Measurements from ENCODE around the gene CDH15. TPM values are rescaled to one million over a fixed set of nuclear protein-coding genes. Genes with fewer than 3 reads are reported as not detected.

Gene CDH15
- total RNA-seq, 5 donors from 2014 or later (not counting 1 experiment from before 2014, with no cell fraction given), result 0.19 TPM; not detected in 4

DNA sequence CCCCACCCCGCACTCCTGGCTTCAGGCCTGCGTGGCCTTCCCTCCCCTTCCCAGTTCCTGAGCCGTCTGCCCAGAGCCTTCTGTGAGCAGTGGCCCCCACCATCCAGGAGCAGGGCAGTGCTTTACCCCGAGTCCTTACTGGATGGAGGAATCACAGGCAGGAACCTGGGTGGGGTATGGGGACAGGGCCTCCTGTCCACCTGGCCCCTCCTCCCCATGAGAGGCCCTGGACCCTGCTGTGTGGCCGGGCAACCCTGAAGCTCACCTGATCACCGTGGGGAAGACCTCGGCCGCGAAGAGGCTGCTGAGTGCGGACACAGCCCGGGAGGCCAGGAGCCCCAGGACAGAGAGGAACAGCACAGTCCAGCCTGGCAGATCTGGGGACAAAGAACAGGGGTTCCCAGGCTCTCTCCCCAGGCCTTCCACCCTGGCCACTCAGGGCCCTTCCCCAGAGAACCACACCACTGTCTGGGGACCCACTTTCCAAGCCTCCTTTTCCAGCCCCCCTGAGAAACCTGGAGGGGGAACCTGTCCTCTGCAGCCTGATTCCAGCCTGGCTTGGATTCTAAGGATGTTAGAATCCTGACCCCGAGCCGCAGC, 25.6 kb downstream of the CDH15 start:
- Histone ChIP-seq H3K4me1 (ENCODE audit: control insufficient read depth in 1 of 2, extremely low read depth in 1 of 2, insufficient read depth in 2 of 2, low read length in 2 of 2) (peaks cover 7 to 23% of the 10 kb centered on the region in 2 experiments), H3K4me3 (ENCODE audit: control insufficient read depth in 1 of 2, extremely low read depth in 1 of 2, low read length in 1 of 2) (no peak overlapping the region), H3K27ac (ENCODE audit: low read length) (no peak overlapping the region), H3K27me3 (replicated peaks in 1 of 2; ENCODE audit: control insufficient read depth in 2 of 2, extremely low read depth in 1 of 2, insufficient read depth in 2 of 2, low read length in 1 of 2) (peaks cover 0 to 45% of the 10 kb centered on the region in 2 experiments), H3K36me3 (ENCODE audit: control insufficient read depth in 2 of 2, extremely low read depth in 1 of 2, insufficient read depth in 1 of 2, low read length in 1 of 2) (no peaks in the 10 kb centered on the region), H3K9me3 (no peaks in the 10 kb centered on the region)
- H3K27me3 Mint-ChIP-seq, result peaks cover 8 to 28% of the 10 kb centered on the region in 2 donors
- ChIA-PET CTCF (no interaction called here), POLR2A (no interaction called here)
- no peak overlapping the region for H3K27ac Mint-ChIP-seq
- no peaks in the 10 kb centered on the region for H3K36me3 Mint-ChIP-seq
- no peak for ATAC-seq (replicated peaks in 1 of 4)
- peaks cover 0 to 11% (median 8%) of the 10 kb centered on the region in 3 donors for H3K4me1 Mint-ChIP-seq
- no peaks in the 10 kb centered on the region for H3K9me3 Mint-ChIP-seq
- DNase-seq, result no peak
- H3K4me3 Mint-ChIP-seq, result no peak overlapping the region
- 89% methylated on average over 9 of the region's 13 CpGs for WGBS (ENCODE audit: insufficient coverage)

DNA sequence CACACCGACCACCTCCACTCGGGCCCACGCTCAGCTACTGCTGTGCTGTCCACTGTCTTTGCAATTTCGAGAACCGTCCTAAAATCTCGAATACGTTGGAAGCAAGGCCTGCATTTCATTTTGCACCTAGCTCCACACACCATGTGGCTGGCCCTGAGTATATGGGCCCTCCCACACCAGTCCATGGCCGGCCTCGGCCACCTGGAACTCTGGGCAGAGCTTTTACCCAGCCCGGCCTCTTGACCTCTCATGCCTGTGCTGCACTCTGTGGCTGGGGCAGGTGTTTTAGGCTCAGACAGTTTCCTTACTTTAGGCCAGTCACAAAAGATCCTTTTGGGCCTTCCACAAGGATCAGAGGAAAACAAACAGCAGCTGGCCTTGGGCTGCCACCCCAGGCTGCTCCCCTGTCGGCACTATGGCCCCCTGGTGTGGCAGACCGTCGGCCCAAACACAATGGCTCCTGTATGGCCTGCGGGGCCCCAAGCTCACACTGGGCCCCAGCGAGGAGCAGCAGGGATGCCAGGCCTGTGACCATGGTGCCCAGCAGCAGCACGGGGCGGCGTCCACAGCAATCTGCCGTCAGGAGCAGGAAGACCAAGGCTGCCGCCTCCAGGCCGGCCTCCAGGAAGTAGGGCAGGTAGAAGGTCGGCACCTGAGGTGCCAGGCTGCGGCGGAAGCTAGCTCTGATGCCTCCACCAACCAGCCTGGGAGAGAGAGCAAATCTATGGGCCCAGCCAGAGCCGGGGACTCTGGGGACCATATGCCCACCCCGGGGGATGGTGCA, 26.3 kb downstream of the CDH15 start:
- peaks cover 7 to 23% of the 10 kb centered on the region in 2 experiments for H3K4me1 ChIP-seq (ENCODE audit: control insufficient read depth in 1 of 2, extremely low read depth in 1 of 2, insufficient read depth in 2 of 2, low read length in 2 of 2)
- H3K27me3 ChIP-seq (replicated peaks in 1 of 2; ENCODE audit: control insufficient read depth in 2 of 2, extremely low read depth in 1 of 2, insufficient read depth in 2 of 2, low read length in 1 of 2), result peaks cover 4 to 52% of the 10 kb centered on the region in 2 experiments
- CTCF ChIA-PET, result no interaction called here
- no peaks in the 10 kb centered on the region for H3K9me3 ChIP-seq
- Mint-ChIP-seq H3K4me1 (peaks cover 0 to 17% (median 11%) of the 10 kb centered on the region in 3 donors), H3K9me3 (peaks cover 0 to 2% (median 0%) of the 10 kb centered on the region in 3 donors), H3K27me3 (peaks cover 11 to 32% of the 10 kb centered on the region in 2 donors), H3K27ac (no peak overlapping the region), H3K4me3 (no peak overlapping the region), H3K36me3 (no peaks in the 10 kb centered on the region)
- ATAC-seq (replicated peaks in 1 of 4) (no peak), DNase-seq (no peak)
- no peak overlapping the region for H3K4me3 ChIP-seq (ENCODE audit: control insufficient read depth in 1 of 2, extremely low read depth in 1 of 2, low read length in 1 of 2)
- POLR2A ChIA-PET, result no interaction called here
- H3K27ac ChIP-seq (ENCODE audit: low read length), result no peak overlapping the region
- WGBS (ENCODE audit: insufficient coverage), result 89% methylated on average over 26 of the region's 26 CpGs
- no peaks in the 10 kb centered on the region for H3K36me3 ChIP-seq (ENCODE audit: control insufficient read depth in 2 of 2, extremely low read depth in 1 of 2, insufficient read depth in 1 of 2, low read length in 1 of 2)

DNA sequence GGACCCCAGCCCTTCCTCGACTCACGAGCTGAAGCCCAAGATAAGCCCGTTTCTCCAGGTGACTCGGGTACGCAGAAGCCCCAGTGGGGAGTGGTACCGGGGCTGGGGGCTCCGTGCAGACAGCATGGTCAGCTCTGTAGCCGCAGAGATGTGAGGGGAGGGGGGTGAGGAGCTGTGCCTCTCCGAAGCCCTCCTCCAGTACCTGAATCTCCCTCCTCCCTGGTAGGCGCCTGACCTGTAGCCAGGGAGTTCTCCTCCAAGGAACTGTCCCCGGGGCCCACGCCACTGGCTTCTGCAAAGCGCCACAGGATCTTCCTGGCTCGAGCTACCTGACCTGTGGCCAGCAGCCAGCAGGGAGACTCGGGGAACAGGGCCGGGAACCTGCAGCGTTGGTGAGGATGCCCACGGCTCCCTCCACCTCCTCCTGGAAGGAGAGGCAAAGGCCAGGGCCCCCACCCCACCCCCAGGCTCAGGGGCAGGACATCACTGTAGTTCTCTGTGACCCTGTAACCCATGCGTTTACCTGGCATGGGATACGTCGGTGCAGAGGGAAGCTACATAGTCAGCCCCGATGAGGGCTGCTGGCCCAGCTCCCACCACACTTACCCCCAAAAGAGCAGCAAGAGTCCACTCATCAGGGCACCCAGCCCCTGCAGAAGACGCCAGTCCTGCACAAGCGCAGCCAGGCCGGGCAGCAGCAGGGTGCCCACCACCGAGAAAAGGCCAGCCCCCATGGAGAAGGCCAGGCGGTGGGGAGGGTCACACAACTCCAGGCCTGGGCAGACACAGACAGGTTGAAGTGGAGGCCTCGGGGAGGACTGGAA, 27.1 kb downstream of the CDH15 start:
- Histone ChIP-seq H3K4me1 (ENCODE audit: control insufficient read depth in 1 of 2, extremely low read depth in 1 of 2, insufficient read depth in 2 of 2, low read length in 2 of 2) (peaks cover 7 to 17% of the 10 kb centered on the region in 2 experiments), H3K4me3 (ENCODE audit: control insufficient read depth in 1 of 2, extremely low read depth in 1 of 2, low read length in 1 of 2) (no peak overlapping the region), H3K27ac (ENCODE audit: low read length) (no peak overlapping the region), H3K9me3 (no peaks in the 10 kb centered on the region), H3K27me3 (replicated peaks in 1 of 2; ENCODE audit: control insufficient read depth in 2 of 2, extremely low read depth in 1 of 2, insufficient read depth in 2 of 2, low read length in 1 of 2) (peaks cover 7 to 56% of the 10 kb centered on the region in 2 experiments), H3K36me3 (ENCODE audit: control insufficient read depth in 2 of 2, extremely low read depth in 1 of 2, insufficient read depth in 1 of 2, low read length in 1 of 2) (no peaks in the 10 kb centered on the region)
- ChIA-PET POLR2A (interaction anchor here in 1 of 2 donors (0.5 kb wide), 1 partner anchor 622 kb away, joined by 3 read pairs; no protein-coding TSS in a partner anchor), CTCF (no interaction called here)
- 86% methylated on average over 19 of the region's 28 CpGs for WGBS (ENCODE audit: insufficient coverage)
- peaks cover 0 to 21% (median 13%) of the 10 kb centered on the region in 3 donors for H3K4me1 Mint-ChIP-seq
- peaks cover 19 to 40% of the 10 kb centered on the region in 2 donors for H3K27me3 Mint-ChIP-seq
- H3K9me3 Mint-ChIP-seq, result peaks cover 0 to 4% (median 0%) of the 10 kb centered on the region in 3 donors
- no peak for DNase-seq
- H3K4me3 Mint-ChIP-seq, result no peak overlapping the region
- ATAC-seq (replicated peaks in 1 of 4), result no peak
- no peak overlapping the region for H3K27ac Mint-ChIP-seq
- H3K36me3 Mint-ChIP-seq, result no peaks in the 10 kb centered on the region

DNA sequence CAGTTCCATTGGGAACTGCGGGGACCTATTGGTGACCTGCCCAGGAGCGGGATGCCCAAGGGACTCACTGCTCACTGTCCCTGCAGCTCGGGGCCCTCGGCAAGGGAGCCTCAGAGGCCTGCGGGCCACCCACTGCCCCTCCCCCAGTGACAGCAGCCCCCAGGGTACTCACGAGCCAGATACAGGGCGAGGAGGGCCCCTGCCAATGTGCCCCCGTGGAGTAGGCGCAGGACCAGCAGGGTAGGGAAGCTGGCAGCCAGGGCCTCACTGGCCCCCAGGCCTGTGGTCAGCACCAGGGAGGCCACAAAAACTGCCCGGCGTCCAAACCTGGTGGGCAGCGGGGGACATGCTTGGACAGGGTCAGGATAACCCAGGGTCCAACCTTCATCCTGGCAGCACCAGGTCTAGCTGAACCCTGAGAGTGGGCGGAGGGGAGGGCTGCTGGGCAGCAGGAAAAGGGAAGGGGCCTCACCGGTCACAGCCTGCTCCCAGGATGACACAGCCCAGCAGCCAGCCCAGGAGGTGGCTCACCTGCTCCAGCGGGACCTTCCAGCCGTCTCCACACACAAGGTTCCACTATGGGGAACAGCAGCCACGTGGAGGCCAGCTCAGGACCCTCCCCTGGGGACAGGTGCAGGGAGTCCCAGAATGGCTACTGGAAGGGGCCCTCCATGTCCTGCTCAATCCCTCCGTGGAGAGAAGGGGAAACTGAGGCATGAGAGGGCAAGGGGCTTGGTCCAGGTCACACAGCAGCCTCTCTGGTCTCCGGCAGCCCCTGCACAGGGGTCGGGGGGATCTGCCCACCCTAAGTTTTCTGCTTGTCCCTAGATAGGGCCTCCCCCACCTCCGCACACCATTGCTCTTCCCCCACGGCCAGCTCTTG, 27.9 kb downstream of the CDH15 start:
- peaks cover 0 to 21% (median 13%) of the 10 kb centered on the region in 3 donors for H3K4me1 Mint-ChIP-seq
- H3K4me1 ChIP-seq (ENCODE audit: control insufficient read depth in 1 of 2, extremely low read depth in 1 of 2, insufficient read depth in 2 of 2, low read length in 2 of 2), result peaks cover 7 to 16% of the 10 kb centered on the region in 2 experiments
- no peak overlapping the region for H3K4me3 ChIP-seq (ENCODE audit: control insufficient read depth in 1 of 2, extremely low read depth in 1 of 2, low read length in 1 of 2)
- H3K27ac ChIP-seq (ENCODE audit: low read length), result no peak overlapping the region
- H3K27me3 ChIP-seq (replicated peaks in 1 of 2; ENCODE audit: control insufficient read depth in 2 of 2, extremely low read depth in 1 of 2, insufficient read depth in 2 of 2, low read length in 1 of 2), result peaks cover 11 to 53% of the 10 kb centered on the region in 2 experiments
- H3K4me3 Mint-ChIP-seq, result peak overlapping the region in 2 of 3 donors; percentile 28 to 62
- ChIA-PET CTCF (no interaction called here), POLR2A (interaction anchor here in 1 of 2 donors (0.5 kb wide), 1 partner anchor 621 kb away, joined by 3 read pairs; no protein-coding TSS in a partner anchor)
- H3K36me3 ChIP-seq (ENCODE audit: control insufficient read depth in 2 of 2, extremely low read depth in 1 of 2, insufficient read depth in 1 of 2, low read length in 1 of 2), result no peaks in the 10 kb centered on the region
- no peak overlapping the region for H3K27ac Mint-ChIP-seq
- peaks cover 0 to 4% (median 0%) of the 10 kb centered on the region in 3 donors for H3K9me3 Mint-ChIP-seq
- 79% methylated on average over 20 of the region's 22 CpGs for WGBS (ENCODE audit: insufficient coverage)
- H3K36me3 Mint-ChIP-seq, result no peaks in the 10 kb centered on the region
- ATAC-seq (replicated peaks in 1 of 4) (no peak), DNase-seq (no peak)
- H3K9me3 ChIP-seq, result no peaks in the 10 kb centered on the region
- H3K27me3 Mint-ChIP-seq, result peaks cover 21 to 47% of the 10 kb centered on the region in 2 donors

DNA sequence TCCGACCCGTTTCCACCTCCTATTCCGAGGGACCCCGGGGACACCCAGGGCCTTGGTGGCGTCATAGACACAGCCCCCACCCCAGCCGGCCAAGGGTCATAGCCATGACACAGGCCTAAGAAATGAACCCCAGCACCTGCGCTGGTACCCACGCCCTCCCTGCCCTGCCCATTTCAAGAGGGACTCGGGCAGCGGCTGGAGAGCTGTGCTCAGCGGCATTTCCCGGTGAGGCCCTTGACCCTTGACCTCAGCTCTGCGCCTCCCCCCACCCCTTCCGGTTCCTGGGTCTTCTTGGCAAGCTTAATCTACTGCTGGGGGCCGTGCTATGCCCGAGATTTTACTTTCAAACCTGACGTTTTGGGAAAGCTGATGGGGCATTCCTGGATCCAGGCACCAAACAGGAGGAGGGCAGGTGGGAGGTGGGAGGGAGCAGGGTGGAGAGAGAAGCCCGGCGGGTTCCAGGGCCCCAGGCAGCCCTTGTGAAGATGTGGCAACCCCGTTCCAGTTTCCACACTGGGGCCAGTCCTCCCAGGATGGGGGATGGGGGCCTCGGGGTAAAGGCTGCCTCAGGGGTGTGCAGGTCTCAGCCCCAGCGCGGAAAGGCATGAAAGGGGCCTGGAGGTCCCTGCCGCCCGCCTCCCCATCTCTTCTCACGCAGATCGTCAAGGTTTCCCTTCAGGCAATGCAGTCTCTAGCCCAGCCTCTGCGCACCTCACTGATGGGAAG, 28.7 kb downstream of the CDH15 start, which contains the start of gene SLC22A31:
Gene SLC22A31 (minus strand): TSS at position 414 of the 726 bp plus-strand sequence. CDS start 36 bp downstream, at position 378.
- Mint-ChIP-seq H3K9me3 (peaks cover 0 to 4% (median 0%) of the 10 kb centered on the region in 3 donors), H3K4me1 (peaks cover 0 to 21% (median 13%) of the 10 kb centered on the region in 3 donors), H3K36me3 (no peaks in the 10 kb centered on the region), H3K27me3 (peaks cover 21 to 54% of the 10 kb centered on the region in 2 donors), H3K27ac (no peak within 1 kb of the TSS), H3K4me3 (peak within 1 kb of the TSS; percentile 52 to 62 (median 59))
- 34% methylated on average over 28 of the region's 28 CpGs for WGBS (ENCODE audit: insufficient coverage)
- Histone ChIP-seq H3K36me3 (ENCODE audit: control insufficient read depth in 2 of 2, extremely low read depth in 1 of 2, insufficient read depth in 1 of 2, low read length in 1 of 2) (no peaks in the 10 kb centered on the region), H3K4me3 (ENCODE audit: control insufficient read depth in 1 of 2, extremely low read depth in 1 of 2, low read length in 1 of 2) (peak within 1 kb of the TSS in 1 of 2 donors; percentile 54), H3K9me3 (no peaks in the 10 kb centered on the region), H3K27me3 (replicated peaks in 1 of 2; ENCODE audit: control insufficient read depth in 2 of 2, extremely low read depth in 1 of 2, insufficient read depth in 2 of 2, low read length in 1 of 2) (peaks cover 11 to 62% of the 10 kb centered on the region in 2 experiments), H3K27ac (ENCODE audit: low read length) (no peak within 1 kb of the TSS), H3K4me1 (ENCODE audit: control insufficient read depth in 1 of 2, extremely low read depth in 1 of 2, insufficient read depth in 2 of 2, low read length in 2 of 2) (peaks cover 7 to 16% of the 10 kb centered on the region in 2 experiments)
- DNase-seq (no peak), ATAC-seq (replicated peaks in 1 of 4) (no peak)
- POLR2A ChIA-PET, result no interaction called here
- CTCF ChIA-PET, result no interaction called here

Measured in T-cell (primary cell).